A673 (cell line): ENCODE data around the gene ZNF584.

Source experiments
- CTCF ChIP-seq: fragments of 300-800, 200-600 bp; sonication (generic); conservative IDR thresholded peaks from 2 replicates; pipeline ENCODE4 v1.5.1; 2017; ENCODE audit warnings: low read depth, mild to moderate bottlenecking, antibody characterized with exemption, low read length, moderate library complexity, mixed read lengths
- EZH2 ChIP-seq: fragments of 200-600 bp; sonication (generic); IDR thresholded peaks from 2 replicates; pipeline ENCODE4 v1.6.1; 2017; ENCODE audit warnings: borderline replicate concordance, low read depth, mild to moderate bottlenecking, mixed read lengths, antibody characterized with exemption, low read length; ENCODE audit not compliant: poor library complexity, severe bottlenecking

- TF ChIP-seq CTCF (no peak), EZH2 (no peak)
Measured at GRCh38 chr19:58385891-58386575, 22.4 kb upstream of the ZNF584 start.
